Occipital lobe (tissue), 2 donors: ENCODE results near the gene MRGPRG. TPM values are rescaled to one million over a fixed set of nuclear protein-coding genes. Genes with fewer than 3 reads are reported as not detected.
"Not testable (repeated sequence)": the region's sequence is repeated elsewhere in the genome, so short reads cannot be mapped to it uniquely, and the experiment has no call there.

Experiments
- DNase-seq: peaks from one replicate; lab custom pipeline; 2025; lab: John Stamatoyannopoulos, UW
- total RNA-seq: library from RNA; depleted of rRNA; stranded (reverse); fragments of >200 nt; gene quantifications from one replicate; pipeline ENCODE4 v1.2.3, GENCODE V29; 2014

The MRGPRG gene, protein sequence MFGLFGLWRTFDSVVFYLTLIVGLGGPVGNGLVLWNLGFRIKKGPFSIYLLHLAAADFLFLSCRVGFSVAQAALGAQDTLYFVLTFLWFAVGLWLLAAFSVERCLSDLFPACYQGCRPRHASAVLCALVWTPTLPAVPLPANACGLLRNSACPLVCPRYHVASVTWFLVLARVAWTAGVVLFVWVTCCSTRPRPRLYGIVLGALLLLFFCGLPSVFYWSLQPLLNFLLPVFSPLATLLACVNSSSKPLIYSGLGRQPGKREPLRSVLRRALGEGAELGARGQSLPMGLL
- not detected for total RNA-seq

DNA sequence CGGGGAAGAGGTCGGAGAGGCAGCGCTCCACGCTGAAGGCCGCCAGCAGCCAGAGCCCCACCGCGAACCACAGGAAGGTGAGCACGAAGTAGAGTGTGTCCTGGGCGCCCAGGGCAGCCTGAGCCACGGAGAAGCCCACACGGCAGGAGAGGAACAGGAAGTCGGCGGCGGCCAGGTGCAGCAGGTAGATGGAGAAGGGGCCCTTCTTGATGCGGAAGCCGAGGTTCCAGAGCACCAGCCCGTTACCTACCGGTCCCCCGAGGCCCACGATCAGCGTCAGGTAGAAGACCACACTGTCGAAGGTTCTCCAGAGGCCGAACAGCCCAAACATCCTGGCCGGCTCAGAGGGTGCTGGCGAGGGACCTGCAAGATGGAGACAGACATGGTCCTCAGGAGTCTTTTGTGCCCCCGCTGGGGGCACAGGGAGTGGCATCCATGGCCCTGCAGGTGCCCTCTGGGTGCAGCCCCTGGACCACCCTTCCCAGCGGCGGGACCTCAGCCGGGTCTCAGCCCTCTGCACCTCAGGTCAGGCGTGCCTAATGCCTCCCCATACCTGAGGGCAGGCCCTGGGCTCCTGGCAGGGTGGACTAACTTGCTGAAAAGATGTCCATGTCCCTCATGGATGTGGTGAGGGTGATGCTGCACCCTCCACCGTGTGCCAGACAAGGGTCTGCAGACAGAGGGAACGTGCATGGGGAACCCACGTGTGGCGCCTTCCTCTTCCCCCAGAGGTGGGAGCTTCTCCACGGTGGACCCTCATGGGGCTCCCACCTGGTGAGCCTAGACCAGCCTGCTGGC is at the start of gene MRGPRG:
Gene MRGPRG (minus strand): TSS at position 331 of the 798 bp plus-strand sequence. CDS start 0 bp downstream, at position 331.
- no peak for DNase-seq

DNA sequence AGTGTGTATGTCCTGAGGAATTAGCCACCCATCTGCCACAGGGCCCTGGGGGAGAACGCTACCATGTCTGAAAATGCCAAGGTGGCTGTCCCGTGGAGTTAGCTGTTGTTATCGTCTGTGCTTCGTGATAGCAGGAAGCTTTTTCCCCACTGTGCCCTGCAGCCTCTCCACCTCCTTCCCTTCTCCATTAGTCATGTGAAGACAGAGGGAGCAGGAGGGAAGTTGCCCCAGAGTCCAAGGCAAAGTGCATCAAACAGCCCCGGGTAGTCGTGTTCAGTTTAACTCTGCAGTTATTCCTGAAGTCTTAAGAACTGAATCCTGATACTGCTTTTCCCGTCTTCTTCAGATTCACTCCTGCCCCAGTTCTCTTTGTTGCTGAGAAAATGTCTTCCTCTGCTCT is 43.9 kb upstream of the MRGPRG start:
- DNase-seq = not testable (repeated sequence)

DNA sequence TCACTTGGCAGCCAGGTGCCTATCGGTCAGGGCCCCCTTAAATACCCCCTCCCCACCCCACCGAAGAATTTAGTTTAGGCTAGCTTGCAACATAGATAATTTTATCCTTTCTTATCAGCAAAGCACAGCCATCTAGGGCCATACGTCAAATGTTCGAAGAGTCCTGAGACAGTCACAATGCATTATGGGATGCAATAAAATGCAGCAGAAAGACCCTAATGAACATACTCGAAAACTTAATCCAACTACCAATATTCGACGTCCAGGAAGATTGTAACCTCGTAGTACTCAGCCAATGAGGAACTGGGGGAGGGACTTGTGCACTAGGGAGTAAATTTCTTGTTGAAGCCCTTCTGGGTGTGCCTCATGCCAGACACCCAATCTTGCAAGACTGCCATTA is 43.2 kb upstream of the MRGPRG start:
- not testable (repeated sequence) for DNase-seq

DNA sequence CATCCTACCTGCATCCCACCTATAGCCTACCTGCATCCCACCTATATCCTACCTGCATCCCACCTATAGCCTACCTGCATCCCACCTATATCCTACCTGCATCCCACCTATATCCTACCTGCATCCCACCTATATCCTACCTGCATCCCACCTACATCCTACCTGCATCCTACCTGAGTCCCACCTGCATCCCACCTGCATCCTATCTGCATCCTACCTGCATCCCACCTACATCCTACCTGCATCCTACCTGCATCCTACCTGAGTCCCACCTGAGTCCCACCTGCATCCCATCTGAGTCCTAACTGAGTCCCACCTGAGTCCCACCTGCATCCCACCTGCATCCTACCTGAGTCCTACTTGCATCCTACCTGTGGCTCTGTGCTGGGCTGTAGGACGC is 38.9 kb upstream of the MRGPRG start:
- DNase-seq = not testable (repeated sequence)

DNA sequence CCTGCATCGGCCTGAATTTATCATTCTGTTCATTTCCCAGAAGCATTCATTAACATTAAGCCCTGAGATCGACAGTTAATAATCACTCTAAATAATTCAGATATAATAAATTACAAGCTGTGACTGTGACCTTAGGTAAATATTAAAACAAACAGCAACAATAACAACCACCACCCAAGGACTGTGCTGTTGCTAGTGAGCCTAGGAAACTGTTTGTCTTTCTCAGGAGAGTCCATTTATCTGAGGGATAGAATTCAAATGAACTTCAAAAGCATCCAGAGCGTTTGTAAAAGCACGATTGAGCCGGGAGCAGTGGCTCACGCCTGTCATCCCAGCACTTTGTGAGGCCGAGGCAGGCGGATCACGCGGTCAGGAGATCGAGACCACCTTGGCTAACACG is 36.6 kb upstream of the MRGPRG start:
- DNase-seq = not testable (repeated sequence)

DNA sequence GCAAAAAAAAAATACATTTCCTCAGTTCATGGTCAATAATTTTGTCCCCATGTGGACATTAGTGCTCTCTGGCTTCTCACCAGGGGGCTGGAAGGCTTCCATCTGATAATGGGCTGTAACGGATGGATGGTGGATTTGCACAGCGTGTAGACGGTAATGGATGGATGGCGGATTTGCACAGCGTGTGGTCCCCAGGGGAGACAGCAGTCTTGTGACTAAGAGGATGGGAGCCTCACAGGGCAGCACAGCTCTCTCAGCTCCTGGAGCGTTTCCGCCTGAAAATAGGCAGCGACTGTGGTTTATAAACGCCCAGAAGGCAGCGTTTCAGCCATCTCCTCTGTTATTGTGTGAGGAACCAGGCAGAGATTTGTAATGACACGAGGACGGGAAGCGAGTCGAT is 36.2 kb upstream of the MRGPRG start:
- not testable (repeated sequence) for DNase-seq

DNA sequence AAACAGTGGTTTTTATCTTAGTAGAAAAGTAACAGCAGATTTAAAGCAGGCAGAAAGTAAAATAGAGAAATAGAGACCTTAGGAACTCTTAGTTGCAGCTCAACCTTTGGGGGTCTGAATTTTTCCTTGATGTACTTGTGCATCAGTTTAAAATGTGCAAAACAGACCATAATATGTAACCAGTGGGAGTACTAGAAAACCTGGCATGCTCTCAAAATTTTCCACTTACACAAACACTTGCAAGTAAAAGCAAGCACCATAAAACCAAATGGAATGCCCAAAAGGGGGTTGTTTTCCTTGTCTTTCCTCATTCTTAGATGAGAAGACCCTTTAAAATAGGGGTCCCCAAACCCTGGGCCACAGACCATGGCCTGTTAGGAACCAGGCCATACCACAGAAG is 26.5 kb upstream of the MRGPRG start:
- DNase-seq = no peak

DNA sequence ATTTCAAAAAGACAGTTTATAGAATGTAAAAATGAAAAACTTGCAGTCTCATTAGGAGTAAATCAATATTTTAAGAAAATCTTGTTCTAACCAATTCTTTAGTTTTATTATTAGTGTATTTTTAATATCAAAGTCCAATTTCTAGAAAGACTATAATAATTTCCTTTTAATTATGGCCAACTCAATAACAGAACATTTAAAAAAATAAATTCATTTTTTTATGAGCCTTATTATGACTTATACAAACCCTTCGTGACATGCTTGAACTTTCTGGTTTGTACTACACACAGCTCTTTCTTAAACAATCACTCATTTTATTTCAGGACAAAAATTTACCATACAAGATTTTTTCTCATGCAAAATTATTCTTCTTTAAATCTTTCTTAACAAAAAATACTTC is 25.3 kb upstream of the MRGPRG start:
- no peak for DNase-seq

DNA sequence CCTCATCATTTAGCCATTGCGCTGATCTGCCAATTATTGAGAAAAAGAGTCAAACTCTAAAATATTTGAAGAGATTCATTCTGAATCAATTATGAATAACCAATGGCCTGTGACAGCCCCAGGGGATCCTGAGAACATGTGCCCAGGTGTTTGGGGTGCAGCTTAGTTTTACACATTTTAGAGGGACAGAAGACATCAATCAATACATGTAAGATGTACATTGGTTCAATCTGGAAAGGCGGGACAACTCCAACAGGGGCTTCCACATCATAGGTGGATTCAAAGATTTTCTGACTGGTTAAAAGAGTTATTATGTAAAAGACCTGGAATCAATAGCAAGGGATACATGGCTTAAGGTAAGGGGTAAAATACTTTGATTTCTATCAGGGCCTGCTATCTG is 18.5 kb upstream of the MRGPRG start:
- no peak for DNase-seq

DNA sequence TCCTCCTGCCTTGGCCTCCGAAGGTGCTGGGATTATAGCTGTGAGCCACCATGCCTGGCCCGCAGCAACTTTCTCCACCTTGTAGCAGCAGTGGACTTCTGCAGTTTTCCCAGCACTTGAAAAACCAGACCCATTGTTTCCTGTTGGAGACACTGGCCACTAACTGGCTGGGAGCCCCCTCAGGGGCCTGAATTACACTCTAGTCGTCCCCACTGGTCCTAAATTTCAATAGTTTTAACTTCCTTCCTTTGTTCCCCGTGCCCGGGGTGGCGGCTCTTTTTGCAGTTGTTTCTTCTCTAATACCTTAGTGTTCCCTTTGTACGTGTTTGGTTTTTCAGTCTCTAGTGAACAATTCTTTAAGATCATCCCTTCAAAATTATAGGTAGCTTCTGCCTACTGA is 16.2 kb upstream of the MRGPRG start:
- no peak for DNase-seq

DNA sequence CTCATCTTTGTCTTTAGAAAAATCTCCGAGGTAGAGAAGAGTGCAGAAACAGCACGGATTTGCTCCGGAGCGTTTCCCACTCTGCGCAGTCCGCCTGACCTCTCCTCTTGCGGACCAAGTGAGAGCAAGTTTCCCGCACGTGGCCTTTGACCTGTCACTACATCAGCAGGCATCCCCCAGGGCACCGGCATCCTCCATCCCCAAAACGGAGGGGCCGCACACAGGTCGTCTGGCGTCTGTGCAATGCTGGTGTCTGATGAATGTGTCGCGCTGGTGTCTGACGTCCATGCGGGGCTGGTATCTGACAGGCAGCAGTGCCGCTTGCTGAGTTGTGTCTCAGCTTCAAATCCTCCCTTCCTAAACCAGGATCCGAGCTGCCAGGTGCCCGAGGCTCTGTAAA is 14.3 kb upstream of the MRGPRG start:
- no peak for DNase-seq

DNA sequence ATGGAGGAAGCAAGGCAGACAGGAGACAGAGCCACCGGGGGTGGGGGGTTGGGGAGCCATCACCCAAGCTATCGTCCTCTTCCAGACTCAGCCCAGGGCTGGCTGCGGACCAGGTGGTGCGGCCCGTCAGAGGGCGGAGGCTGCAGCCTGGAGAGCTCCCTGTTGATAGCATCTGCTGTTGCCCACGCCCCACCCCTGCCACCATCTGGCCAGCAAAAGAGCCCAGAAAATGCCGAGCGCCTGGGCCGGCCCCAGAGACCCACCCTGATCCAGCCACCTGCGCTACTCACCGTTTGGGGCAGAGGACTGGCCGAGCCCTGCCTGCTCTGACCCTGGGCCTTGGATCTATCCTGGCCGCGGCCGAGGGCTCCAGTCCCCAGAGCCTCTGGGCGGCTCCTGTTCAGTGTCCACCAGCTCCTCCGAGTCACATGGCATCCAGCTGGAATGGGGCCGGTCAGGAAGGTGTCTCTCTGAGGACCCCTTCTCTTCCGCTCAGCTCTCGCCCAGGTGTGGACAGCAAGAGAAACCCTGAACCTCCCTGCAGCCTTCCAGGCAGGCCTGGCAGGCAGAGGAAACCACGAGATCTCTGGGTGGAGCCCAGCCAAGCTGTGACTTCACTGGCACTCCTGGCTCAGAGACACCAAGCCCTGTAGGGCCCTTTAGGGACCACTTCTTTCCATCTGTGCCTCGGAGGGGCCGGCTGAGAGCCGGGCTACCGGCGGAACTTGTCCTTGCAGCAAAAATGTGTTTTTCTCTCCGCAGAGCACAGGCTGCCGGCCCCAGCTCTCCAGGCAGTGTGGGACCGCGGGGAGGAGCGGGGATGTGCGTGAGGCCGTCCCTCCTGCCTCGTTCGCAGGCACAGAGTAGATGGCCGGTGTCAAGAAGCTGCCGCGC is 13.5 kb upstream of the MRGPRG start, which contains the start of gene MRGPRE:
Gene MRGPRE (minus strand): TSS at position 567 of the 894 bp plus-strand sequence. CDS start 3,618 bp downstream, outside the sequence.
- DNase-seq = no peak

DNA sequence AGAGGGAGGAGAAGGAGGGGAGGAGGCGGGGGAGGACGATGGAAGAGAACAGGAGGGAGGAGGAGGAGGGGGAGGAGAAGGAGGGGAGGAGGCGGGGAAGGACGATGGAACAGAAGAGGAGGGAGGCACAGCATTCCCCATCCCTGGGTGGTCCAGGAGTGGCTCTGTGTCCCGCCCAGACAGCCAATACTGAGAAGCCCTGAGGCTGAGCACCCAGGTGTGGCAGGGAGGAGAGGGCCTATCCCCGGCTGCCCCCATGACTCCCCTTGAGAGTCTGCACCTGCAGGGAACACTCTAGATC is 12.9 kb upstream of the MRGPRG start:
- no peak for DNase-seq

DNA sequence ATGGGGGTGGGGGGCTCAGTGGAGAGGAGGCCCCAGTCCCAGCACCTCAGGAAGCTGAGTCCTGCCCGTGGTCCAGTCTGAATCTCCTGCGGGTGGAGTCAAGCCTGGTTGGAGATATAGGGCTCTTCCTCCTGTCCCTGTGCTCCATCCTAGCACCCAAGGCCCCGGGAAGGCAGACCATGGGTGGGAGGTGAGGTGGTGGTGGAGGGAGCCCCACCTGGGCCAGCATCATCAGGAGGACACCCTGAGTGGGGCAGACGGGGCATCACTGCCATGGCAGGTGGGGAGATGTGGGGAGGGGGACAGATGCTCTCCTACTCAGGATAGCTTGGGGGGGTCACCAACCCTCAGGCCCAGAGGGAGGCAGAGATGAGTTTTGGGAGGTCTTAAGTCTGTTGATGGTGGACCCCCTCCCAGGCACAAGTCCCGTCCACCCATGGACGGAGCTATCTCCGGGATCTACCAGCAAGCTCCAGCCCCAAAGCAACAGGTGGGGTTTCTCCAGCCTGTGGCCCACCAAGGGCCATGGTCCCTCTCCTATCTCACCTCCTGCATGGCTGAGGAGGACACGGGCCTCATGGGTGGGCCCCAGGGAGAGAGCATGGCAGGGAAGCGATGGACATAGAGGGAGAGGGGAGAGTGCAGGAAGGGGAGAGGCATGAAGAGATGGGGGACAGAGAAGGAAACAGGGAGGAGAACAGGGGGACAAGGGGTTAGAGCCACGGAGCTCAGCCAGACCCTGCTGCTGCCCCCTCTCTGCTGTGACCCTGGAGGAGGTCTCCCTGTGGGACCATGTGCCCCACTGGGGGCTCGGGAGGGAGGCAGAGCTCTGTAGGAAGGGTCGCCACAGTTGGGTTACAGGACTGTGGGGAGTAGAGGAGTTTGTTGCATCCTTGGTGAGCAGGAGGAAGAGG is 12.3 kb upstream of the MRGPRG start:
- DNase-seq = no peak

DNA sequence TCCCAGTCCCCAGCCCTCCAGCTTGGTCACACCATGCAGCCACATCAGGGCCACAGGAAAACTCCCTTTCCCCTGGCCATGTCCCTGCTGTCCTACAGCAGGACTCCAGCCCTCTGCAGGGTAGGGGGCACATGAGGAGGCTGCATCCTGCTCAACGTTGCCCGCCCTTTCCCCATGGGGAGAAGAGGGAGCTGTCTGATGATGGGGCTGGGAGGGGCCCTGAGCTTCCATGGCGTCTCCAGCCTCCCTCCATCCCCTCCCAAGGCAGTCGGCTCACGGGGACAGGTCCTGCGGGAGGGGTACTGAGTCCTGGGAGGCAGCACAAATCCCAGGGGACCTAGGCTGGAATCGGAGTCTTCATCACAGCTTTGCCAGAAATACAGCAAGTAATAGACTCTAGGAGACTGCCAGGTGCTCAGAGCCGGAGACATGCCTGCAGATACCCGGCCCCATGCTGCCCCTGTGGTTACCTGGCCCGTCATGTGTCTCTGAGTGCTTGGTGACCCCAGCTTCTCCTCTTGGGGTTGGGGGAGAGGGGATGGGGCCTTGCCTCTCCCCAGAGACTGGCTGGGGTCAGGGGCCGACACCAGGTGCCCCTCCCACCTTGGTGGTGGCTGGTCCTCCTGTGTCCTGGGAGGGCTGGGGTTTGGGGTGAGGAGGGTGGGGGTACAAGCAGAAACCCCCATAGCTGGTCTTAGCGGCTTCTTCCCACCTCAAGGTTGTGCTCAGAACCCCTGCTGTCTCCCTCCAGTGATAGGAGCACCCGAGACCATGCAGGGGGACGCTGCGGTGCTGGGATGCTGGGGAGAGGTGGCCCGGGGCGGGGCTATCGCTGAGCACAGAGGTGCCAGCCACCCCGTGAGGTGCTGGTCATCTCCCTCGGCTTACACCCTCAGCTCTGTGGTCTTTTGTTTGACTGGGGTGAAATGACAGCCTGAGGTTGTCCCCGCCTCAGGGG is 11.3 kb upstream of the MRGPRG start:
- no peak for DNase-seq

DNA sequence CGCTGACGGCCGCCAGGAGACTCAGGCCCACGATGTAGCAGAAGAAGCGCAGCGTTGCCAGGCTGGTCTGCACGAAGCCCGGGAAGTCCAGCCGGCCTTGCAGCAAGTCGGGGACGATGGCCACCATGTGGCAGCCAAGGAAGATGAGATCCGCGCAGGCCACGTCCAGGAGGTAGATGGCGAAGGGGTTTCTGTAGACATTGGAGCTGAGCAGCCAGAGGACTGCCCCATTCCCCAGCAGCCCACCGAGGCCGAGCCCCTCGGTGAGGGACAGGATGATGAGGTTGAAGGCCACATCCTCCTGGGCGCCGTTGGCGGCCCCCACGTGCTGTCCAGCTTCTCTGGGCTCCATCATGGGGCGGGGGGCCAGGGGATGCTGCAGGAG is 9.8 kb upstream of the MRGPRG start:
- no peak for DNase-seq

DNA sequence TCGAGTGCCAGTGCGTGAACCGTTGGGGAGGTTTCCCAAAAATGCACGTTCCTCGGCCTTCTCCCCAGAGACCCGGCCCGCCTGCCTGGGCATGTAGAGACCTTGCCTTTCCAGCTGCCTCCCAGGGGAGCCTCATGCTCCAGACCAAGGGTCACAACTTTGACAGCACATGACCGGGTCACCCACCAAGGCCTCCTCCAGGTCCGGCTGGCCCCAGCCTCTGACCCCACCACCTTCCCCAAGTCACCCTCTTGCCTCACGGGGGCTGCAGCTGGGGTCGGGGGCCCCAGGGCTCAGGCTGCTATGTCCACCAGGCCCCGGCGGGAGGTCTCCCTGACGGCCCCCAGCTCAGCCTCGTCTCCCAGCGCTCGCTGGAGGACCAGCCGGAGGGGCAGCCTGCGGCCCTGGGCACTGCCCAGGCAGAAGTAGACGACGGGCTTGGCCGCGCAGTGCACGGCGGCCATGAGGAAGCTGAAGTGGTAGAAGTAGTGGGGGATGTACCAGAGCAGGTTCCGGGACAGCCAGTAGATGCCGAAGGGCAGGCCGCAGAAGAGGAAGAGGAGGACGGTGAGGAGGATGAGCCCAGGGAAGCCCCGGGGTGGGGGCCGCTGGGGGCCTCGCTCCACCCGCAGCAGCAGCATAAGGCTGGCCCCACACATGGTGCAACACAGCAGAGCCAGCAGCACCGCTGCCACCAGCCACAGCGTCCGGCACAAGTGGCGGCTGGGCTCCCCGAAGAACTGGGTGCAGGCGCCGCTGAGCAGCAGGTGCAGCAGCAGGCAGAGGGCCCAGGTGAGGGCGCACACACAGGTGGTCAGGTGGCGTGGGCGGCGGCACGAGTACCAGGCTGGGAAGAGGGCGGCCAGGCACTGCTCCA is 9.2 kb upstream of the MRGPRG start:
- DNase-seq = no peak

DNA sequence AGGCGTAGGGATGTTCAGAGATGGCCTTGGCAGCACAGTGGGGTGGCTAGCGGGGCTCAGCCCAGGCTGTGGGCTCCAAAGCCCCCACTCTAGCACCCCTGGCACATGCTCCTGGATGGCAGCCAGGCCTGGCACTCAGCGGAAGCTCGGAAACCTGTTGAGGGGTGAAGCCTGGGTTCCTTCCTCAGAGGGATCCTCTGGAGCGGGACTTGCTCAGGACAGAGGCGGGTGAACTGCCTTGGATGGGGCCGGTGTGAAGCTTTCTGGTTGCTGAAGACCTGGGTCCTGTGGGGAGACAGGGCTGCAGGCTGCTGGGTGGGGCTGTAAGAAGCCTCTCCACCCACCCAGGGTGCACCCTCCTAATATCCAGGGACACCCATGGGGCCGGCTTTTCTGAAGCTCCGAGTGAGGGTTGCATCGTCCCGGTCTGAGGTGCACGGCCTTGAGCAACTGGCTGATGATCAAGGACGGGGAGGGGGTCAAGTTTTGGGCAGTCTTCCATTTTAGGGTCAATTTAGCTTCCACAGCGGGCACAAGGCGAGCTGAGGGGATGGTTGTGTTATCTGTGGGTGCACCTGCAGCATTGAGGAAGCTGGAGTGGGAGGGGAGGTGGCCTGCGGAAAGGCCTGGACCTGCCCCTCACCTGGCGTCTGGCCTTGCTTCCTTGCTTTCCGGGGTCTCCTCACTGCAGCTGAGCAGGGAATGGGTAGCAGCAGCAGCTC is 8.4 kb upstream of the MRGPRG start:
- no peak for DNase-seq
